HG02763 (cell line): ENCODE results near the gene CAPN1.

Experiments used
- ATAC-seq: cut with Tn5 transposase; IDR thresholded peaks from one replicate; pipeline ENCODE4 v1.9.1; 2021; ENCODE audit warnings: mild to moderate bottlenecking, moderate library complexity; ENCODE audit not compliant: unreplicated experiment

Gene CAPN1

GRCh38 chr11:65254724-65255123, 73.0 kb downstream of the CAPN1 start:
- no peak for ATAC-seq

- ATAC-seq, result no peak
These were observed 77.3 kb downstream of the CAPN1 start for GRCh38 chr11:65258988-65259387.

DNA sequence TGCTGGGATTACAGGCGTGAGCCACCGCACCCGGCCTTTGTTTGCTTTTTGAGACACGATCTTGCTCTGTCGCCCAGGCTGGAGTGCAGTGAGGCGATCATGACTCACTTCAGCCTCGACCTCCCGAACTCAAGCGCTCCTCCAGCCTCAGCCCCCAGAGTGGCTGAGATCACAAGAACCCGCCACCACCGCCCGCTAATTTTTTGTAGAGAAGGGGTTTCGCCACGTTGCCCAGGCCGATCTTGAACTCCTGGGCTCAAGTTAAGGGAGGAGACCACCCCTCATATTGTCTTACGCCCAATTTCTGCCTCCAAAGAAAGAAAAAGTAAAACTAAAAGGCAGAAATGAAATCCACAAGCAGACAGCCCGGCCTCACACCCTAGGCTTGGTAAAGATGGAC, 78.6 kb downstream of the CAPN1 start:
- no peak for ATAC-seq

- ATAC-seq, result peak; percentile 7
These were observed 79.2 kb downstream of the CAPN1 start for GRCh38 chr11:65260756-65261590.
